Epidermal melanocyte (primary cell): ENCODE measurements around the gene PTPN21.
"Not testable (repeated sequence)": the region's sequence is repeated elsewhere in the genome, so short reads cannot be mapped to it uniquely, and the experiment has no call there.

Source experiments
- DNase-seq: peaks from one replicate; pipeline ENCODE4 v3.0.0; 2011; ENCODE audit warnings: low spot score; ENCODE audit not compliant: insufficient read length

PTPN21 gene

GRCh38 chr14:88552876-88553275, 1.9 kb downstream of the PTPN21 start:
- DNase-seq, result no peak

GRCh38 chr14:88551980-88552431, 2.8 kb downstream of the PTPN21 start:
- no peak for DNase-seq

GRCh38 chr14:88551094-88551870, 3.5 kb downstream of the PTPN21 start:
- peak; percentile 72 for DNase-seq

GRCh38 chr14:88550078-88550477, 4.7 kb downstream of the PTPN21 start:
- no peak for DNase-seq

- DNase-seq, result no peak
Observed at GRCh38 chr14:88547386-88547780, 7.4 kb downstream of the PTPN21 start.

- no peak for DNase-seq
Observed at GRCh38 chr14:88546621-88547385, 8.0 kb downstream of the PTPN21 start.

GRCh38 chr14:88545256-88545655, 9.6 kb downstream of the PTPN21 start:
- no peak for DNase-seq

GRCh38 chr14:88542857-88543795, 11.7 kb downstream of the PTPN21 start:
- no peak for DNase-seq

GRCh38 chr14:88541324-88541723, 13.5 kb downstream of the PTPN21 start:
- DNase-seq, result no peak

GRCh38 chr14:88535813-88536212, 19.0 kb downstream of the PTPN21 start:
- no peak for DNase-seq

GRCh38 chr14:88535149-88535548, 19.7 kb downstream of the PTPN21 start:
- DNase-seq, result no peak

GRCh38 chr14:88533064-88533602, 21.7 kb downstream of the PTPN21 start:
- DNase-seq, result no peak

- DNase-seq, result not testable (repeated sequence)
Observed at GRCh38 chr14:88529889-88530288, 24.9 kb downstream of the PTPN21 start.

- no peak for DNase-seq
Observed at GRCh38 chr14:88522393-88522792, 32.4 kb downstream of the PTPN21 start.

GRCh38 chr14:88521818-88522217, 33.0 kb downstream of the PTPN21 start:
- no peak for DNase-seq

GRCh38 chr14:88519907-88520306, 34.9 kb downstream of the PTPN21 start:
- DNase-seq, result no peak

- DNase-seq, result no peak
Observed at GRCh38 chr14:88518592-88519512, 36.0 kb downstream of the PTPN21 start.

GRCh38 chr14:88516861-88517357, 37.9 kb downstream of the PTPN21 start:
- no peak for DNase-seq

GRCh38 chr14:88515499-88516221, 39.1 kb downstream of the PTPN21 start:
- no peak for DNase-seq
